SK-N-SH (cell line): ENCODE data around the gene FAM204A. TPM values are rescaled to one million over a fixed set of nuclear protein-coding genes. Genes with fewer than 3 reads are reported as not detected.
A peak's percentile ranks its signal among the peaks of the same experiment; 100 is the strongest.

Experiments
- CTCF ChIA-PET: fragments of 300-600, 350-600 bp; formaldehyde crosslinking; extraction: SDS; loops from one replicate; lab custom pipeline; 2021; lab: Yijun Ruan, JAX
- POLR2A ChIA-PET: fragments of 350-600 bp; sonication (Branson Sonifier 250); formaldehyde crosslinking; extraction: SDS; loops from one replicate; lab custom pipeline; 2020; ENCODE audit warnings: antibody characterized with exemption, inconsistent platforms; lab: Yijun Ruan, JAX
- DNase-seq: peaks from one replicate; pipeline ENCODE4 v3.0.0; 2012
- H2AFZ ChIP-seq: fragments of 200-600 bp; sonication (generic); 2 replicates; pipeline ENCODE4 v1.8.1; 2016; ENCODE audit warnings: antibody characterized with exemption, mild to moderate bottlenecking, low read depth
- H3F3A ChIP-seq: fragments of 200-600 bp; sonication (generic); replicated peaks from 2 replicates; pipeline ENCODE3; 2016; ENCODE audit warnings: antibody characterized with exemption, mild to moderate bottlenecking; ENCODE audit not compliant: insufficient read depth
- H3K27ac ChIP-seq, 2 experiments: fragments of 200-500 bp in 1 of 2; fragments of 200-600 bp in 1 of 2; sonication (Bioruptor generic) in 1 of 2; sonication (generic), shearing (Covaris generic) in 1 of 2; 2 replicates each; pipeline versions ENCODE4 v1.5.1 to v1.6.1; 2014 to 2016; ENCODE audit warnings: low read depth in 2 of 2, inconsistent platforms in 1 of 2, low read length in 1 of 2, mild to moderate bottlenecking in 1 of 2, mixed read lengths in 1 of 2
- H3K27me3 ChIP-seq: fragments of 200-600 bp; sonication (generic), shearing (Covaris generic); 2 replicates; pipeline ENCODE4 v1.6.1; 2016; ENCODE audit warnings: mixed run types; ENCODE audit not compliant: insufficient read depth
- H3K36me3 ChIP-seq, 2 experiments: fragments of 200-500 bp in 1 of 2; fragments of 200-600 bp in 1 of 2; sonication (Bioruptor generic) in 1 of 2; sonication (generic) in 1 of 2; replicated peaks in 1 of 2; 2 replicates each; pipeline versions ENCODE3 to v1.5.1; 2014 to 2016; ENCODE audit warnings: low read length in 1 of 2, mild to moderate bottlenecking in 1 of 2; ENCODE audit not compliant: insufficient read depth in 2 of 2, control insufficient read depth in 1 of 2
- H3K4me1 ChIP-seq, 2 experiments: fragments of 200-500 bp in 1 of 2; fragments of 200-600 bp in 1 of 2; sonication (Bioruptor generic) in 1 of 2; sonication (generic), shearing (Covaris generic) in 1 of 2; 2 replicates each; pipeline versions ENCODE4 v1.5.1 to v1.6.1; 2014 to 2016; ENCODE audit warnings: low read depth in 1 of 2, low read length in 1 of 2, mixed run types in 1 of 2; ENCODE audit not compliant: insufficient read depth in 2 of 2, control insufficient read depth in 1 of 2
- H3K4me2 ChIP-seq: fragments of 200-600 bp; sonication (generic), shearing (Covaris generic); 2 replicates; pipeline ENCODE4 v1.6.1; 2017; ENCODE audit warnings: mixed run types
- H3K4me3 ChIP-seq, 2 experiments: fragments of 200-500 bp in 1 of 2; fragments of 200-600 bp in 1 of 2; sonication (Bioruptor generic) in 1 of 2; sonication (generic), shearing (Covaris generic) in 1 of 2; 2 replicates each; pipeline versions ENCODE4 v1.5.1 to v1.8.1; 2014 to 2016; ENCODE audit warnings: low read depth in 2 of 2, inconsistent platforms in 1 of 2, low read length in 1 of 2, mild to moderate bottlenecking in 1 of 2, mixed read lengths in 1 of 2, moderate library complexity in 1 of 2
- H3K79me2 ChIP-seq: fragments of 200-600 bp; sonication (generic); 2 replicates; pipeline ENCODE4 v1.8.1; 2017; ENCODE audit warnings: mild to moderate bottlenecking; ENCODE audit not compliant: insufficient read depth
- H3K9ac ChIP-seq: fragments of 200-600 bp; sonication (generic); 2 replicates; pipeline ENCODE4 v1.6.1; 2017; ENCODE audit warnings: mixed run types
- H3K9me2 ChIP-seq: fragments of 200-600 bp; sonication (generic); 2 replicates; pipeline ENCODE4 v1.6.1; 2017; ENCODE audit warnings: mixed run types
- H3K9me3 ChIP-seq: fragments of 200-600 bp; sonication (generic); 2 replicates; pipeline ENCODE4 v1.6.1; 2017; ENCODE audit warnings: mixed run types, mild to moderate bottlenecking, moderate library complexity
- H4K20me1 ChIP-seq: fragments of 200-600 bp; sonication (generic); 2 replicates; pipeline ENCODE4 v1.6.1; 2017; ENCODE audit warnings: mild to moderate bottlenecking, mixed run types; ENCODE audit not compliant: insufficient read depth
- ELF1 ChIP-seq: IDR thresholded peaks from 2 replicates; pipeline ENCODE4 v1.4.0; 2012
- EP300 ChIP-seq, 2 experiments: IDR thresholded peaks; 2 replicates each; pipeline versions ENCODE4 v1.4.0 to v1.6.1; 2012; ENCODE audit warnings: borderline replicate concordance in 1 of 2, low read depth in 1 of 2, low read length in 1 of 2
- EZH2phosphoT487 ChIP-seq: fragments of 200-600 bp; sonication (generic); IDR thresholded peaks from 2 replicates; pipeline ENCODE4 v1.6.1; 2017; ENCODE audit warnings: low read depth, mixed run types, mild to moderate bottlenecking, antibody characterized with exemption, moderate library complexity, borderline replicate concordance
- FOSL2 ChIP-seq: IDR thresholded peaks from 2 replicates; pipeline ENCODE4 v1.4.0; 2012; ENCODE audit warnings: low read depth, mild to moderate bottlenecking, moderate library complexity, borderline replicate concordance
- FOXJ3 ChIP-seq: sonication (generic); formaldehyde crosslinking; IDR thresholded peaks from 2 replicates; pipeline ENCODE4 v1.5.1; 2020; ENCODE audit warnings: mild to moderate bottlenecking, missing genetic modification reagents
- FOXM1 ChIP-seq: IDR thresholded peaks from 2 replicates; pipeline ENCODE4 v1.4.0; 2012; ENCODE audit warnings: low read depth, mild to moderate bottlenecking
- GATA2 ChIP-seq: sonication (generic); formaldehyde crosslinking; IDR thresholded peaks from 2 replicates; pipeline ENCODE4 v1.5.0; 2020; ENCODE audit warnings: mild to moderate bottlenecking, missing genetic modification reagents
- NFIC ChIP-seq: IDR thresholded peaks from 2 replicates; pipeline ENCODE4 v1.4.0; 2012; ENCODE audit warnings: borderline replicate concordance
- NRF1 ChIP-seq: IDR thresholded peaks from 2 replicates; pipeline ENCODE4 v1.6.1; 2012; ENCODE audit warnings: low read depth, mild to moderate bottlenecking, low read length
- POLR2AphosphoS5 ChIP-seq: IDR thresholded peaks from 2 replicates; pipeline ENCODE4 v1.6.1; 2012; ENCODE audit warnings: low read depth, low read length
- RCOR1 ChIP-seq: fragments of 150-350 bp; IDR thresholded peaks from 2 replicates; pipeline ENCODE4 v1.6.1; 2017; ENCODE audit warnings: antibody characterized with exemption, low read length
- RFX5 ChIP-seq: IDR thresholded peaks from 2 replicates; pipeline ENCODE4 v1.6.1; 2012; ENCODE audit warnings: mild to moderate bottlenecking, improper control_type of control experiment, low read length
- RXRA ChIP-seq: IDR thresholded peaks from 2 replicates; pipeline ENCODE4 v1.4.0; 2012; ENCODE audit warnings: low read depth, mild to moderate bottlenecking, borderline replicate concordance
- SIN3A ChIP-seq: IDR thresholded peaks from 2 replicates; pipeline ENCODE4 v1.6.1; 2012; ENCODE audit warnings: low read depth, mild to moderate bottlenecking, low read length, moderate library complexity, borderline replicate concordance
- SMC3 ChIP-seq: IDR thresholded peaks from 2 replicates; pipeline ENCODE4 v1.6.1; 2012; ENCODE audit warnings: low read depth, low read length, improper control_type of control experiment
- TAF1 ChIP-seq: IDR thresholded peaks from 2 replicates; pipeline ENCODE4 v1.6.1; 2012; ENCODE audit warnings: low read depth, mild to moderate bottlenecking, low read length, moderate library complexity, borderline replicate concordance
- YY1 ChIP-seq: IDR thresholded peaks from 2 replicates; pipeline ENCODE4 v1.4.0; 2012; ENCODE audit warnings: low read depth, mild to moderate bottlenecking
- polyA plus RNA-seq, 3 experiments: library from polyadenylated mRNA; depleted of rRNA; stranded (reverse); fragments of >200 nt; gene quantifications; 2 replicates each; pipeline ENCODE4 v1.2.3, GENCODE V29; 2012
- TF ChIP-seq, protein P1 (sequence below): IDR thresholded peaks from 2 replicates; pipeline ENCODE4 v1.4.0; 2012; ENCODE audit warnings: low read depth, borderline replicate concordance
- TF ChIP-seq, protein P2 (sequence below): fragments of 150-350 bp; IDR thresholded peaks from 2 replicates; pipeline ENCODE4 v1.6.1; 2016; ENCODE audit warnings: mild to moderate bottlenecking, low read depth, low read length
- TF ChIP-seq, protein P3 (sequence below): IDR thresholded peaks from 2 replicates; pipeline ENCODE4 v1.4.0; 2012; ENCODE audit warnings: low read depth
- TF ChIP-seq, protein P4 (sequence below): IDR thresholded peaks from 2 replicates; pipeline ENCODE4 v1.4.0; 2012; ENCODE audit warnings: low read depth, borderline replicate concordance
- TF ChIP-seq, protein P5 (sequence below): fragments of 150-350 bp; IDR thresholded peaks from 2 replicates; pipeline ENCODE4 v1.6.1; 2017; ENCODE audit warnings: antibody characterized with exemption, low read length, low read depth, borderline replicate concordance
- TF ChIP-seq, protein P6 (sequence below): fragments of 200-600 bp; sonication (generic); IDR thresholded peaks from 2 replicates; pipeline ENCODE4 v1.6.1; 2017; ENCODE audit warnings: antibody characterized with exemption, mild to moderate bottlenecking, moderate library complexity

FAM204A gene
- polyA plus RNA-seq, 1 of the 3 experiments (the other 2 are of a cell fraction) = 10.8 TPM

DNA sequence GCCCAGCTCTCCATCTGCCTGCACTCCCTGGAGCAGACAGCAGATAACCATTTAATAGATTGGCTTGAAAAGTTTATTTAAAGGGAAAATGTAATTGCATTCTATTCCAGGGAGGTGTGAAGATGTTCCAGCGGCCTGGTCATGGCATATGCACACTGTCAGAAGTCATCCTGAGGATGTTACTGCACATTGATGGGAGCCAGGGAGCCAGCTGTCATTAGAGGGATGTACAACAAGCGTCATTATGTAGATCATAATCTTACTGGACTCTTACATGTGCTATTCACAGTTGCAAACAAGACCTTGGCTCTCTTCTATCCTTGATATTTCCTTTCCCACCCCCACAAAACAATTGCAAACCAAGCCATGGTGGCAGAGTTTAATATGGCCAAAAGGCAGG is 65.4 kb downstream of the FAM204A start (continued):
- TF ChIP-seq RFX5 (no peak), EZH2phosphoT487 (no peak), RCOR1 (peak; percentile 72), FOXJ3 (no peak), YY1 (no peak), POLR2AphosphoS5 (no peak), NRF1 (no peak), FOXM1 (no peak), RXRA (no peak), GATA2 (peak; percentile 82), TAF1 (no peak), SIN3A (no peak)
- TF ChIP-seq, protein P1, sequence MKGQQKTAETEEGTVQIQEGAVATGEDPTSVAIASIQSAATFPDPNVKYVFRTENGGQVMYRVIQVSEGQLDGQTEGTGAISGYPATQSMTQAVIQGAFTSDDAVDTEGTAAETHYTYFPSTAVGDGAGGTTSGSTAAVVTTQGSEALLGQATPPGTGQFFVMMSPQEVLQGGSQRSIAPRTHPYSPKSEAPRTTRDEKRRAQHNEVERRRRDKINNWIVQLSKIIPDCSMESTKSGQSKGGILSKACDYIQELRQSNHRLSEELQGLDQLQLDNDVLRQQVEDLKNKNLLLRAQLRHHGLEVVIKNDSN = no peak
- TF ChIP-seq, protein P2, sequence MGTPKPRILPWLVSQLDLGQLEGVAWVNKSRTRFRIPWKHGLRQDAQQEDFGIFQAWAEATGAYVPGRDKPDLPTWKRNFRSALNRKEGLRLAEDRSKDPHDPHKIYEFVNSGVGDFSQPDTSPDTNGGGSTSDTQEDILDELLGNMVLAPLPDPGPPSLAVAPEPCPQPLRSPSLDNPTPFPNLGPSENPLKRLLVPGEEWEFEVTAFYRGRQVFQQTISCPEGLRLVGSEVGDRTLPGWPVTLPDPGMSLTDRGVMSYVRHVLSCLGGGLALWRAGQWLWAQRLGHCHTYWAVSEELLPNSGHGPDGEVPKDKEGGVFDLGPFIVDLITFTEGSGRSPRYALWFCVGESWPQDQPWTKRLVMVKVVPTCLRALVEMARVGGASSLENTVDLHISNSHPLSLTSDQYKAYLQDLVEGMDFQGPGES = no peak
- TF ChIP-seq, protein P3, sequence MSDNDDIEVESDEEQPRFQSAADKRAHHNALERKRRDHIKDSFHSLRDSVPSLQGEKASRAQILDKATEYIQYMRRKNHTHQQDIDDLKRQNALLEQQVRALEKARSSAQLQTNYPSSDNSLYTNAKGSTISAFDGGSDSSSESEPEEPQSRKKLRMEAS = no peak
- TF ChIP-seq, protein P4, sequence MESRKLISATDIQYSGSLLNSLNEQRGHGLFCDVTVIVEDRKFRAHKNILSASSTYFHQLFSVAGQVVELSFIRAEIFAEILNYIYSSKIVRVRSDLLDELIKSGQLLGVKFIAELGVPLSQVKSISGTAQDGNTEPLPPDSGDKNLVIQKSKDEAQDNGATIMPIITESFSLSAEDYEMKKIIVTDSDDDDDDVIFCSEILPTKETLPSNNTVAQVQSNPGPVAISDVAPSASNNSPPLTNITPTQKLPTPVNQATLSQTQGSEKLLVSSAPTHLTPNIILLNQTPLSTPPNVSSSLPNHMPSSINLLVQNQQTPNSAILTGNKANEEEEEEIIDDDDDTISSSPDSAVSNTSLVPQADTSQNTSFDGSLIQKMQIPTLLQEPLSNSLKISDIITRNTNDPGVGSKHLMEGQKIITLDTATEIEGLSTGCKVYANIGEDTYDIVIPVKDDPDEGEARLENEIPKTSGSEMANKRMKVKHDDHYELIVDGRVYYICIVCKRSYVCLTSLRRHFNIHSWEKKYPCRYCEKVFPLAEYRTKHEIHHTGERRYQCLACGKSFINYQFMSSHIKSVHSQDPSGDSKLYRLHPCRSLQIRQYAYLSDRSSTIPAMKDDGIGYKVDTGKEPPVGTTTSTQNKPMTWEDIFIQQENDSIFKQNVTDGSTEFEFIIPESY = no peak

DNA sequence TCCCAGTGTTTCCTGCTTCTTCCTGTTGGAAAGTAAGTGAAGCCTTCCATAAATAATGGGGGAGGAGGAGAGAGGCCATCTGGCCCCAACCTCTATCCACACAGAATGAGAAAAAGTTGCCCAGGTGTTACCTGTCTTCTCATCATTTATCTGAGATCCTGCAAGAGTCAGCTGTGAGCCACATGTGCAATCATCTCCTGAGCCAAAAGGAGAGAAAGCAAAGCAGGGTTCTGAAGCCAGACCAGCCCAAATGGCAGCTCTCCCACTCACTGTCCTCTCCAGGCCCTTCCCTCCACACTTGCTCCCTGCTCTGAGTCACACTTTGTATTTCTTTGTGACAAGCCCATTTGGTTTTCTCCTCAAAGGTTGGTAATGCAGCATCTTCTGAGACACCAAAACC is 65.9 kb downstream of the FAM204A start:
- no peaks in the 10 kb centered on the region for H3K27me3 ChIP-seq
- H3K9ac ChIP-seq = no peak overlapping the region
- H3K4me1 ChIP-seq = peaks cover 0 to 10% of the 10 kb centered on the region in 2 experiments; a peak in 1 of 4 replicates
- H3K36me3 ChIP-seq = no peaks in the 10 kb centered on the region
- ChIA-PET CTCF (interaction anchor here (1.7 kb wide), 1 partner anchor 17 kb away, joined by 6 read pairs; no protein-coding TSS in a partner anchor), POLR2A (no interaction called here)
- H3K9me3 ChIP-seq = no peaks in the 10 kb centered on the region
- no peak overlapping the region for H3K4me3 ChIP-seq
- H3K4me2 ChIP-seq = no peak overlapping the region
- no peaks in the 10 kb centered on the region for H3K9me2 ChIP-seq
- H3K79me2 ChIP-seq = no peaks in the 10 kb centered on the region
- H4K20me1 ChIP-seq = no peaks in the 10 kb centered on the region
- no peak overlapping the region for H2AFZ ChIP-seq
- no peak overlapping the region; a peak in 2 of 4 replicates for H3K27ac ChIP-seq
- no peaks in the 10 kb centered on the region for H3F3A ChIP-seq
- no peak for DNase-seq
- TF ChIP-seq, protein P5, sequence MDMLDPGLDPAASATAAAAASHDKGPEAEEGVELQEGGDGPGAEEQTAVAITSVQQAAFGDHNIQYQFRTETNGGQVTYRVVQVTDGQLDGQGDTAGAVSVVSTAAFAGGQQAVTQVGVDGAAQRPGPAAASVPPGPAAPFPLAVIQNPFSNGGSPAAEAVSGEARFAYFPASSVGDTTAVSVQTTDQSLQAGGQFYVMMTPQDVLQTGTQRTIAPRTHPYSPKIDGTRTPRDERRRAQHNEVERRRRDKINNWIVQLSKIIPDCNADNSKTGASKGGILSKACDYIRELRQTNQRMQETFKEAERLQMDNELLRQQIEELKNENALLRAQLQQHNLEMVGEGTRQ = no peak
- TF ChIP-seq EP300 (IDR thresholded peaks at IDR 0.05; ENCODE audit: borderline replicate concordance in 1 of 2, low read depth in 1 of 2, low read length in 1 of 2) = no peak
- TF ChIP-seq EZH2phosphoT487 = no peak
- no peak for TF ChIP-seq SMC3
- TF ChIP-seq, protein P3 = no peak
- TF ChIP-seq, protein P4 = no peak
- TF ChIP-seq, protein P6, sequence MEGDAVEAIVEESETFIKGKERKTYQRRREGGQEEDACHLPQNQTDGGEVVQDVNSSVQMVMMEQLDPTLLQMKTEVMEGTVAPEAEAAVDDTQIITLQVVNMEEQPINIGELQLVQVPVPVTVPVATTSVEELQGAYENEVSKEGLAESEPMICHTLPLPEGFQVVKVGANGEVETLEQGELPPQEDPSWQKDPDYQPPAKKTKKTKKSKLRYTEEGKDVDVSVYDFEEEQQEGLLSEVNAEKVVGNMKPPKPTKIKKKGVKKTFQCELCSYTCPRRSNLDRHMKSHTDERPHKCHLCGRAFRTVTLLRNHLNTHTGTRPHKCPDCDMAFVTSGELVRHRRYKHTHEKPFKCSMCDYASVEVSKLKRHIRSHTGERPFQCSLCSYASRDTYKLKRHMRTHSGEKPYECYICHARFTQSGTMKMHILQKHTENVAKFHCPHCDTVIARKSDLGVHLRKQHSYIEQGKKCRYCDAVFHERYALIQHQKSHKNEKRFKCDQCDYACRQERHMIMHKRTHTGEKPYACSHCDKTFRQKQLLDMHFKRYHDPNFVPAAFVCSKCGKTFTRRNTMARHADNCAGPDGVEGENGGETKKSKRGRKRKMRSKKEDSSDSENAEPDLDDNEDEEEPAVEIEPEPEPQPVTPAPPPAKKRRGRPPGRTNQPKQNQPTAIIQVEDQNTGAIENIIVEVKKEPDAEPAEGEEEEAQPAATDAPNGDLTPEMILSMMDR = no peak
- no peak for TF ChIP-seq POLR2AphosphoS5
- no peak for TF ChIP-seq FOSL2
- no peak for TF ChIP-seq ELF1
- no peak for TF ChIP-seq NFIC
